ENCODE measurements around the gene RYR1.

GRCh38 chr19:38618590-38619360, 185.3 kb downstream of the RYR1 start, which contains the start of gene EIF3K:
- no peak for TF ChIP-seq CTCF (conservative IDR thresholded peaks at IDR 0.05)
- peak; percentile 53; the same call in 1 of the 2 replicates for TF ChIP-seq ZFX (IDR thresholded peaks at IDR 0.05)

Data from C4-2B (cell line).